ENCODE results near the gene TRABD. TPM values are rescaled to one million over a fixed set of nuclear protein-coding genes. Genes with fewer than 3 reads are reported as not detected.

The TRABD gene
- total RNA-seq, 1 donor: 15.5 TPM

GRCh38 chr22:50210378-50211139 lies 24.8 kb downstream of the TRABD start:
- H3K4me3 ChIP-seq (ENCODE audit: low read depth, low read length): no peak overlapping the region
- DNase-seq (ENCODE audit: low read depth): no peak
- no peak for TF ChIP-seq CTCF (IDR thresholded peaks at IDR 0.05; ENCODE audit: insufficient read depth, low read length)

GRCh38 chr22:50211147-50211546 lies 25.4 kb downstream of the TRABD start:
- DNase-seq (ENCODE audit: low read depth): no peak
- H3K4me3 ChIP-seq (ENCODE audit: low read depth, low read length): no peak overlapping the region
- TF ChIP-seq CTCF (IDR thresholded peaks at IDR 0.05; ENCODE audit: insufficient read depth, low read length): no peak

- no peak overlapping the region for H3K4me3 ChIP-seq (ENCODE audit: low read depth, low read length)
- no peak for DNase-seq (ENCODE audit: low read depth)
- no peak for TF ChIP-seq CTCF (IDR thresholded peaks at IDR 0.05; ENCODE audit: insufficient read depth, low read length)
Observed at GRCh38 chr22:50213263-50213662, 27.6 kb downstream of the TRABD start.

- DNase-seq (ENCODE audit: low read depth): no peak
- H3K4me3 ChIP-seq (ENCODE audit: low read depth, low read length): no peak overlapping the region
- no peak for TF ChIP-seq CTCF (IDR thresholded peaks at IDR 0.05; ENCODE audit: insufficient read depth, low read length)
Observed at GRCh38 chr22:50215297-50216054, 29.8 kb downstream of the TRABD start.

GRCh38 chr22:50216055-50216683 lies 30.5 kb downstream of the TRABD start:
- no peak for DNase-seq (ENCODE audit: low read depth)
- no peak overlapping the region for H3K4me3 ChIP-seq (ENCODE audit: low read depth, low read length)
- no peak for TF ChIP-seq CTCF (IDR thresholded peaks at IDR 0.05; ENCODE audit: insufficient read depth, low read length)

- no peak overlapping the region for H3K4me3 ChIP-seq (ENCODE audit: low read depth, low read length)
- DNase-seq (ENCODE audit: low read depth): no peak
- TF ChIP-seq CTCF (IDR thresholded peaks at IDR 0.05; ENCODE audit: insufficient read depth, low read length): no peak
Observed at GRCh38 chr22:50216684-50217520, 31.2 kb downstream of the TRABD start.

Measured in fibroblast of the aortic adventitia (primary cell).